Neural cell (in vitro differentiated cells): ENCODE data around the gene TRIM66. TPM values are rescaled to one million over a fixed set of nuclear protein-coding genes. Genes with fewer than 3 reads are reported as not detected.

Experiments used
- H2AFZ ChIP-seq: fragments of 200-600, 300-800 bp; sonication (generic), shearing (Covaris generic); 2 replicates; pipeline ENCODE4 v1.6.0; 2014; ENCODE audit warnings: low read depth, mild to moderate bottlenecking, antibody characterized with exemption, low read length, moderate library complexity
- H3F3A ChIP-seq: fragments of 200-600 bp; shearing (Covaris generic); 2 replicates; pipeline ENCODE4 v1.6.1; 2016; ENCODE audit warnings: mild to moderate bottlenecking, moderate library complexity, mixed read lengths, antibody characterized with exemption, low read length; ENCODE audit not compliant: insufficient read depth, poor library complexity, severe bottlenecking
- H3K27ac ChIP-seq: fragments of 200-600, 300-800 bp; sonication (generic), shearing (Covaris generic); 2 replicates; pipeline ENCODE4 v1.5.1; 2014; ENCODE audit warnings: mild to moderate bottlenecking, low read length, moderate library complexity
- H3K27me3 ChIP-seq: fragments of 300-800, 200-600 bp; sonication (generic), shearing (Covaris generic); 2 replicates; pipeline ENCODE4 v1.6.0; 2014; ENCODE audit warnings: mild to moderate bottlenecking, low read depth, low read length, moderate library complexity; ENCODE audit not compliant: insufficient read depth
- H3K36me3 ChIP-seq: fragments of 300-800, 200-600 bp; sonication (generic), shearing (Covaris generic); 2 replicates; pipeline ENCODE4 v1.5.1; 2014; ENCODE audit warnings: mild to moderate bottlenecking, antibody characterized with exemption, low read length, moderate library complexity; ENCODE audit not compliant: insufficient read depth
- H3K4me2 ChIP-seq: fragments of 300-800, 200-600 bp; sonication (generic), shearing (Covaris generic); 2 replicates; pipeline ENCODE4 v1.6.0; 2014; ENCODE audit warnings: mild to moderate bottlenecking, low read length
- H3K4me3 ChIP-seq: fragments of 300-800, 200-600 bp; sonication (generic), shearing (Covaris generic); 2 replicates; pipeline ENCODE4 v1.5.1; 2014; ENCODE audit warnings: mild to moderate bottlenecking, low read length, moderate library complexity
- H3K79me2 ChIP-seq: fragments of 200-600 bp; shearing (Covaris generic); replicated peaks from 2 replicates; pipeline ENCODE4 v1.6.0; 2014; ENCODE audit warnings: mild to moderate bottlenecking, low read length, moderate library complexity; ENCODE audit not compliant: insufficient read depth
- H3K9ac ChIP-seq: fragments of 300-800, 200-600 bp; sonication (generic), shearing (Covaris generic); 2 replicates; pipeline ENCODE4 v1.6.1; 2016; ENCODE audit warnings: mild to moderate bottlenecking, low read length, mixed read lengths
- H3K9me2 ChIP-seq: fragments of 200-600 bp; shearing (Covaris generic); 2 replicates; pipeline ENCODE4 v1.6.1; 2016; ENCODE audit warnings: mild to moderate bottlenecking, low read length, mixed read lengths; ENCODE audit not compliant: insufficient read depth
- H3K9me3 ChIP-seq: fragments of 200-600, 300-800 bp; sonication (generic), shearing (Covaris generic); 2 replicates; pipeline ENCODE4 v1.6.1; 2016; ENCODE audit warnings: mild to moderate bottlenecking, mixed run types, low read length, moderate library complexity, mixed read lengths
- H4K20me1 ChIP-seq: fragments of 200-600 bp; shearing (Covaris generic); 2 replicates; pipeline ENCODE4 v1.6.1; 2016; ENCODE audit warnings: mild to moderate bottlenecking, mixed run types; ENCODE audit not compliant: insufficient read depth
- CTCF ChIP-seq: fragments of 450-650 bp; IDR thresholded peaks from 2 replicates; pipeline ENCODE4 v1.5.1; 2014; ENCODE audit warnings: antibody characterized with exemption, mild to moderate bottlenecking, moderate library complexity; ENCODE audit not compliant: poor library complexity, severe bottlenecking
- EP300 ChIP-seq: fragments of 450-650 bp; conservative IDR thresholded peaks from 2 replicates; pipeline ENCODE4 v1.6.1; 2014; ENCODE audit warnings: antibody characterized with exemption, mild to moderate bottlenecking, moderate library complexity; ENCODE audit not compliant: poor library complexity, severe bottlenecking
- EZH2 ChIP-seq: fragments of 200-600, 300-800 bp; shearing (Covaris generic), sonication (generic); IDR thresholded peaks from 2 replicates; pipeline ENCODE4 v1.6.1; 2014; ENCODE audit warnings: antibody characterized with exemption, low read length, borderline replicate concordance, mild to moderate bottlenecking; ENCODE audit not compliant: insufficient read depth, poor library complexity, severe bottlenecking
- MXI1 ChIP-seq: fragments of 450-650 bp; conservative IDR thresholded peaks from 2 replicates; pipeline ENCODE4 v1.6.1; 2014; ENCODE audit warnings: antibody characterized with exemption, mild to moderate bottlenecking; ENCODE audit not compliant: poor library complexity, severe bottlenecking
- POLR2AphosphoS5 ChIP-seq: IDR thresholded peaks from 2 replicates; pipeline ENCODE4 v1.6.1; 2012
- RAD21 ChIP-seq: fragments of 450-650 bp; conservative IDR thresholded peaks from 2 replicates; pipeline ENCODE4 v1.6.1; 2014; ENCODE audit warnings: antibody characterized with exemption, mild to moderate bottlenecking, moderate library complexity
- REST ChIP-seq: IDR thresholded peaks from 2 replicates; pipeline ENCODE4 v1.6.1; 2012; ENCODE audit warnings: borderline replicate concordance
- SMC3 ChIP-seq: fragments of 450-650 bp; conservative IDR thresholded peaks from 2 replicates; pipeline ENCODE4 v1.6.1; 2014; ENCODE audit warnings: antibody characterized with exemption, mild to moderate bottlenecking, moderate library complexity; ENCODE audit not compliant: poor library complexity
- TAF1 ChIP-seq: IDR thresholded peaks from 2 replicates; pipeline ENCODE4 v1.6.1; 2012; ENCODE audit warnings: low read depth
- polyA plus RNA-seq: library from polyadenylated mRNA; depleted of rRNA; stranded (reverse); fragments of >200 nt; gene quantifications from 2 replicates; pipeline ENCODE4 v1.2.3, GENCODE V29; 2014

Gene TRIM66
- polyA plus RNA-seq, 1 donor from 2014 or later = 0.82 TPM

- Histone ChIP-seq H4K20me1 (no peaks in the 10 kb centered on the region), H3K27ac (no peak overlapping the region), H3K4me2 (no peak overlapping the region), H2AFZ (no peak overlapping the region), H3K4me3 (no peak overlapping the region), H3K9me2 (no peaks in the 10 kb centered on the region), H3F3A (no peaks in the 10 kb centered on the region), H3K36me3 (no peaks in the 10 kb centered on the region), H3K9ac (no peak overlapping the region), H3K79me2 (no peaks in the 10 kb centered on the region), H3K9me3 (no peaks in the 10 kb centered on the region), H3K27me3 (no peaks in the 10 kb centered on the region)
- TF ChIP-seq EZH2 (no peak), POLR2AphosphoS5 (no peak), MXI1 (no peak), SMC3 (no peak), RAD21 (no peak), EP300 (no peak), CTCF (no peak), REST (no peak), TAF1 (no peak)
Observed at GRCh38 chr11:8699903-8700302, 17.4 kb upstream of the TRIM66 start.

- H3K36me3 ChIP-seq = no peaks in the 10 kb centered on the region
- H3K9me2 ChIP-seq = no peaks in the 10 kb centered on the region
- H4K20me1 ChIP-seq = no peaks in the 10 kb centered on the region
- H3K4me3 ChIP-seq = no peak overlapping the region
- no peaks in the 10 kb centered on the region for H3F3A ChIP-seq
- no peak overlapping the region for H3K4me2 ChIP-seq
- H3K27ac ChIP-seq = no peak overlapping the region
- no peak overlapping the region for H3K9ac ChIP-seq
- H3K27me3 ChIP-seq = no peaks in the 10 kb centered on the region
- H3K79me2 ChIP-seq = no peaks in the 10 kb centered on the region
- no peaks in the 10 kb centered on the region for H3K9me3 ChIP-seq
- no peak overlapping the region for H2AFZ ChIP-seq
- TF ChIP-seq CTCF = no peak
- no peak for TF ChIP-seq TAF1
- no peak for TF ChIP-seq POLR2AphosphoS5
Observed at GRCh38 chr11:8698917-8699441, 16.5 kb upstream of the TRIM66 start.
